Tibial artery (tissue), 4 donors: ENCODE results near the gene FIGLA.

Experiments
- DNase-seq, 2 donors: peaks; one replicate each; pipeline ENCODE4 v3.0.0-alpha.2; 2019
- H3K27ac ChIP-seq, 2 donors: fragments of 200-600 bp; sonication (generic) in 1 of 2; 1 replicate in 1 of 2; 2 replicates in 1 of 2; pipeline ENCODE4 v1.5.1; 2018 to 2019; ENCODE audit warnings: mild to moderate bottlenecking in 1 of 2
- H3K27me3 ChIP-seq, 2 donors: fragments of 200-600 bp; sonication (generic) in 1 of 2; one replicate each; pipeline versions ENCODE4 v1.5.1 to v1.6.0; 2016 to 2019
- H3K36me3 ChIP-seq, 3 donors: fragments of 200-600 bp; sonication (generic) in 2 of 3; one replicate each; pipeline ENCODE4 v1.5.1; 2016 to 2019; ENCODE audit warnings: mild to moderate bottlenecking in 2 of 3
- H3K4me1 ChIP-seq, 4 donors: fragments of 200-600 bp; sonication (generic) in 2 of 4; 1 replicate in 3 of 4; 2 replicates in 1 of 4; pipeline ENCODE4 v1.5.1; 2016 to 2019
- H3K4me3 ChIP-seq, 2 donors: fragments of 200-600 bp; sonication (generic) in 1 of 2; 1 replicate in 1 of 2; 2 replicates in 1 of 2; pipeline ENCODE4 v1.5.1; 2018 to 2019; ENCODE audit warnings: mild to moderate bottlenecking in 2 of 2
- H3K9me3 ChIP-seq, 3 donors: fragments of 200-600 bp; sonication (generic) in 1 of 3; one replicate each; pipeline ENCODE4 v1.5.1; 2016 to 2019
- intact Hi-C: fragments of 100-400 bp; cut with DNase I; formaldehyde crosslinking; loops from one replicate; pipeline ENCODE4 v1.15.0; 2023; ENCODE audit warnings: low total_unique reads
- TF ChIP-seq, protein P1 (sequence below), 2 experiments: fragments of 200-600 bp in 1 of 2; fragments of 450-650 bp in 1 of 2; IDR thresholded peaks; one replicate each; pipeline ENCODE4 v1.5.1; 2017 to 2019; ENCODE audit warnings: antibody characterized with exemption in 2 of 2, mild to moderate bottlenecking in 1 of 2, moderate library complexity in 1 of 2

FIGLA gene, protein sequence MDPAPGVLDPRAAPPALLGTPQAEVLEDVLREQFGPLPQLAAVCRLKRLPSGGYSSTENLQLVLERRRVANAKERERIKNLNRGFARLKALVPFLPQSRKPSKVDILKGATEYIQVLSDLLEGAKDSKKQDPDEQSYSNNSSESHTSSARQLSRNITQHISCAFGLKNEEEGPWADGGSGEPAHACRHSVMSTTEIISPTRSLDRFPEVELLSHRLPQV

DNA sequence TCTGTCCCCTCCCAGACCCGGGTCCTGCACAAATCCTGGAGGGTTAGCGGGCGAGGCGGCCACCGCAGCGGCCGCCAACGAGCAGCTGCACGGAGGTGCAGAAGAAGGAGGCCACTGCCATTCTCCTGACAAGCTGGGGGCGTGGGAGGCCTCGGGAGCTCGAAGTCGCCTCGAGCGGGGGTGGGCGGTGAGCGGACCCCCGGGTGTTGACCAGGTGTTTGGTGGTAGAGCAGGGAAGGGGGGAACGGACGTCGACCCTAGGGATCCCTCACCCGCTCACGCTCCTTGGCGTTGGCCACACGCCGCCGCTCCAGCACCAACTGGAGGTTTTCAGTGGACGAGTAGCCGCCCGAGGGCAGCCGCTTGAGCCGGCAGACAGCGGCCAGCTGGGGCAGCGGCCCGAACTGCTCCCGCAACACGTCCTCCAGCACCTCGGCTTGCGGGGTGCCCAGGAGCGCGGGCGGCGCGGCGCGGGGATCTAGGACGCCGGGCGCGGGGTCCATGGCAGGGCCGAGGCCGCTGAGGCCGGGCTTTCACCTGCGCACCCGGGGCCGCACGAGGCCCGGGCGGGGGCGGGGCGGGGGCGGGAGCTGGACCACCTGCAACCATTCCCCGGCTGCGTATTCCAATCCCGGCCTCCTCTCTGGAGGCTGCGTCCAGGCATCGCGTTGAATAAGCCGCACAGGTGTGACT, at the start of gene FIGLA:
FIGLA (minus strand) TSS at position 508 of the 693 bp plus-strand sequence; CDS start at position 503, 5 bp downstream.
- H3K9me3 ChIP-seq, result no peaks in the 10 kb centered on the region
- intact Hi-C loops, result no loop called here
- no peaks in the 10 kb centered on the region for H3K36me3 ChIP-seq
- H3K4me1 ChIP-seq, result peaks cover 0 to 15% (median 8%) of the 10 kb centered on the region in 4 donors
- H3K4me3 ChIP-seq, result peak within 1 kb of the TSS; percentile 6 to 34
- TF ChIP-seq, protein P1, sequence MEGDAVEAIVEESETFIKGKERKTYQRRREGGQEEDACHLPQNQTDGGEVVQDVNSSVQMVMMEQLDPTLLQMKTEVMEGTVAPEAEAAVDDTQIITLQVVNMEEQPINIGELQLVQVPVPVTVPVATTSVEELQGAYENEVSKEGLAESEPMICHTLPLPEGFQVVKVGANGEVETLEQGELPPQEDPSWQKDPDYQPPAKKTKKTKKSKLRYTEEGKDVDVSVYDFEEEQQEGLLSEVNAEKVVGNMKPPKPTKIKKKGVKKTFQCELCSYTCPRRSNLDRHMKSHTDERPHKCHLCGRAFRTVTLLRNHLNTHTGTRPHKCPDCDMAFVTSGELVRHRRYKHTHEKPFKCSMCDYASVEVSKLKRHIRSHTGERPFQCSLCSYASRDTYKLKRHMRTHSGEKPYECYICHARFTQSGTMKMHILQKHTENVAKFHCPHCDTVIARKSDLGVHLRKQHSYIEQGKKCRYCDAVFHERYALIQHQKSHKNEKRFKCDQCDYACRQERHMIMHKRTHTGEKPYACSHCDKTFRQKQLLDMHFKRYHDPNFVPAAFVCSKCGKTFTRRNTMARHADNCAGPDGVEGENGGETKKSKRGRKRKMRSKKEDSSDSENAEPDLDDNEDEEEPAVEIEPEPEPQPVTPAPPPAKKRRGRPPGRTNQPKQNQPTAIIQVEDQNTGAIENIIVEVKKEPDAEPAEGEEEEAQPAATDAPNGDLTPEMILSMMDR (IDR thresholded peaks at IDR 0.05), result no peak
- H3K27me3 ChIP-seq, result peaks cover 0 to 73% of the 10 kb centered on the region in 2 donors
- no peak within 1 kb of the TSS for H3K27ac ChIP-seq
- DNase-seq, result no peak

DNA sequence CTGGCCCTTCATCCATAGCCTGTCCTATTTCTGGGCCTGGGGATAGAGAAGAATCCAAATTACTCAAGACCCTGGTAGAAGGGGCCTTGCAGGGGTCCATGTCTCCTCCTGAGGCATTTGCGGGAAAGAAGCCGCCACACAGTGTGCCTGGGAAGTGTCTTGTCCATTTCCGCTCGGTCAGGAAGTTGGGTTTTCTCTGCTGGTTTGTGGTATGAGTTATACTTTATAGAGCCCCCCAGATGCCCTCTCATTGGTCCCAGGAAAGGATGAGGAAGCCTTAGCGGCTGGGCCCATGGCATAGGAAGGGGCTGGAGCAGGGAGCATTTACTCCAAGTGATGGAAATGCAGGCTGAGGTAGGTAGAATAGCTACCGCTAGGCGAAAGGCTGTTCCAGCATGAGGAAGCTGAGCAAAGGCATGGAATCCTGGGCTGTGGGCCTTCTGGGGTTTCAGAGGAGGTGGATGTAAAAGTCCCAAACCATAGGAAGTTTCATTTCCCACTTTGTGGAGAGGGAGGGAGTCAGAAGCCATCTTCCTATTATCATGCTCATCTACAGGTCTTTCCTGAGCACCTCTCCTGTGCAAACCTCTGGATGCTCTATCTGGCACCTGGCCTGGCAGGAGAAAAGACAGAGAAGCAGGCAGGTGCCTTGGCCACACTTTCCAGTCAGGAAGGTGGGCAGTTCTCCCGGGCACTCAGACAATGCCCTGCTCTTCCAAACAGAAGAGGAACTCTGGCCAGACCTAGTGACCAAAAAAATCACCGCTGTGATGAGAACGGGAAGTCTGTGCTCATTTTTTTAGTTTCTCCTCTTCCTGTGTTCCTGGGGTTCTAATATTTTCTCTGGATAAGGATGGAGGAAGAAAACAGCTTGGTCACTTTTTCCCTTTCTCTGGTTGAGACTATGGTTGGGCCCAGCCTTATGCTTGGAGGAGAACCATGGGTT, 47.8 kb upstream of the FIGLA start:
- intact Hi-C loops, result no loop called here
- DNase-seq, result no peak
- Histone ChIP-seq H3K4me1 (no peaks in the 10 kb centered on the region), H3K27ac (no peak overlapping the region), H3K36me3 (no peaks in the 10 kb centered on the region), H3K9me3 (no peaks in the 10 kb centered on the region), H3K27me3 (peaks cover 0 to 9% of the 10 kb centered on the region in 2 donors), H3K4me3 (no peak overlapping the region)
- TF ChIP-seq, protein P1 (IDR thresholded peaks at IDR 0.05), result no peak

DNA sequence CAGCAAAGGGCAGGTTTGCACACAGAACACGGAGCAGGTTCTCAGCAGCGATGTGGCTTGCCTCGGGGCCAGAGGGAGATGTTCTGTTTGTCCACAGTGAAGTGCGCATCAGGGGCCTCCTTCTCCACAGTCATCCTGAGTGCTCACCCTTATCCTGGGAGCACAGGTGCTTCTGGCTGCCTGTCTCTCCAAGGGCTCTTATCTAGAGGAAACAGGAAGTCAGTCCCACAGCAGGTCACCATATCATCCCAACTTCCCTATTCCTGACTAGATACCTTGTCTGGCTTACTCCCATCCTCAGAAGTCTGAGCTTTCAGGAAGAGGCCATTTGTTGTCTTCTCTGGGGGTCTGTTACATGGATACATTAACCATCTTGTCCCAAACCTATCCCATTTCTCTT, 45.2 kb upstream of the FIGLA start, which contains the start of gene CD207:
CD207 (minus strand) TSS at position 174 of the 400 bp plus-strand sequence; CDS start at position 134, 40 bp downstream.
- H3K27me3 ChIP-seq, result no peaks in the 10 kb centered on the region
- H3K36me3 ChIP-seq, result no peaks in the 10 kb centered on the region
- TF ChIP-seq, protein P1 (IDR thresholded peaks at IDR 0.05), result no peak
- DNase-seq, result no peak
- H3K9me3 ChIP-seq, result no peaks in the 10 kb centered on the region
- intact Hi-C loops, result no loop called here
- no peak within 1 kb of the TSS for H3K4me3 ChIP-seq
- no peak within 1 kb of the TSS for H3K27ac ChIP-seq
- peaks cover 0 to 4% (median 0%) of the 10 kb centered on the region in 4 donors for H3K4me1 ChIP-seq

DNA sequence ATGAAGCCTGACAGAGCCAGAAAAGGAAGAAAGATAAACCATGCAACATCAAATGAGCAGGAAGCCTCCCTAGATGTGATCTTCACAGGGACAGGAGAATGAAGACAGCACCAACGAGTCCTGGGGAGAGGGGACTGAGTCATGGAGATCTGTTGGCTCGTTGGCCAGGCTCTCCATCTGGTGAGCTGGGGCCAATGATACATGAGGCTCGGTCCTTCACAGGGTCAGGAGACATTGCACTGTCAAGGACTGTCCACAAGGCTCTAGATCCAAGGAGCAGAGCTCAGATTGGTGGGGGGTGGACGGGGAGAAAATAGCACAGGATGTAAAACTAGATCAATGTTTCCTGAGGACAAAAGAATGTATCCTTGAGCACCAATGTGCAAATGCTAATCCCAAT, 44.4 kb upstream of the FIGLA start:
- Histone ChIP-seq H3K4me1 (peaks cover 0 to 11% (median 2%) of the 10 kb centered on the region in 4 donors), H3K27me3 (no peaks in the 10 kb centered on the region), H3K36me3 (no peaks in the 10 kb centered on the region), H3K4me3 (no peak overlapping the region), H3K27ac (no peak overlapping the region), H3K9me3 (no peaks in the 10 kb centered on the region)
- TF ChIP-seq, protein P1 (IDR thresholded peaks at IDR 0.05), result no peak
- intact Hi-C loops, result no loop called here
- DNase-seq, result no peak

DNA sequence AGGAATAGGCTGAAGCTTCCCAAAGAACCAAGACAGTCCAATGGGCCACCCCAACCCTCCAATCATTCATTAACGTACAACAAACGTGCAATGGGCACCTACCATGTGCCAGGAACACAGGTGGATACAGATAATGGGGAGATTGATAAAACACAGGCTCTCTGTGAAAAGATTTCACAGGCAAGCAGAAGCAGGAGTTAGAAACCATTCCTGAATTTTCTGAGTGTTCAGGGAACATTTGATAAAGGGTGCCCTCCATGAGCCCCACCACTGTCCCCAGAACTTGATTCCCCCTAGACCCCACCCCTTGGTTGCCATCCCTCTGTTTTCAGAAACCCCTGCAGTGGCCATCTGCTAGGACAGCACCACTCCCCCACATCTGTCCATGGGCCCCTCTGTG, 43.7 kb upstream of the FIGLA start:
- intact Hi-C loops, result no loop called here
- H3K4me1 ChIP-seq, result peaks cover 0 to 11% (median 2%) of the 10 kb centered on the region in 4 donors
- no peaks in the 10 kb centered on the region for H3K36me3 ChIP-seq
- no peak overlapping the region for H3K4me3 ChIP-seq
- no peaks in the 10 kb centered on the region for H3K9me3 ChIP-seq
- no peak for DNase-seq
- TF ChIP-seq, protein P1 (IDR thresholded peaks at IDR 0.05), result no peak
- no peaks in the 10 kb centered on the region for H3K27me3 ChIP-seq
- H3K27ac ChIP-seq, result no peak overlapping the region
